H9 (cell line): ENCODE measurements around the gene AP4B1. TPM values are rescaled to one million over a fixed set of nuclear protein-coding genes. Genes with fewer than 3 reads are reported as not detected.

Source experiments
- DNase-seq: peaks from one replicate; pipeline ENCODE4 v3.0.0-alpha.2; 2017
- H2AFZ ChIP-seq: one replicate; pipeline ENCODE4 v1.6.1; 2013; ENCODE audit warnings: mild to moderate bottlenecking, low read length, control low read depth, moderate library complexity
- H2AK5ac ChIP-seq: 2 replicates; pipeline ENCODE4 v1.6.1; 2013; ENCODE audit warnings: low read length, control low read depth, mixed read lengths; ENCODE audit not compliant: insufficient read length
- H2BK120ac ChIP-seq: one replicate; pipeline ENCODE4 v1.6.1; 2013; ENCODE audit warnings: low read depth, mild to moderate bottlenecking, low read length, control low read depth, inconsistent platforms; ENCODE audit not compliant: poor library complexity, severe bottlenecking
- H2BK12ac ChIP-seq: 2 replicates; pipeline ENCODE4 v1.6.1; 2013; ENCODE audit warnings: low read length, control low read depth, mixed read lengths, low read depth; ENCODE audit not compliant: insufficient read length
- H2BK15ac ChIP-seq: 2 replicates; pipeline ENCODE4 v1.6.1; 2013; ENCODE audit warnings: low read depth, low read length, control low read depth
- H2BK20ac ChIP-seq: one replicate; pipeline ENCODE4 v1.6.1; 2013; ENCODE audit warnings: low read depth, mild to moderate bottlenecking, low read length, control low read depth, inconsistent platforms; ENCODE audit not compliant: poor library complexity, severe bottlenecking
- H2BK5ac ChIP-seq: 2 replicates; pipeline ENCODE4 v1.6.1; 2013; ENCODE audit warnings: low read length, control low read depth, mixed read lengths; ENCODE audit not compliant: insufficient read length
- H3K14ac ChIP-seq: 2 replicates; pipeline ENCODE4 v1.6.1; 2013; ENCODE audit warnings: low read length, control low read depth; ENCODE audit not compliant: insufficient read depth
- H3K18ac ChIP-seq: 2 replicates; pipeline ENCODE4 v1.6.1; 2013; ENCODE audit warnings: low read depth, mild to moderate bottlenecking, mixed read lengths, low read length, control low read depth; ENCODE audit not compliant: insufficient read length
- H3K23ac ChIP-seq: 2 replicates; pipeline ENCODE4 v1.6.1; 2013; ENCODE audit warnings: low read length, control low read depth, mixed read lengths, low read depth; ENCODE audit not compliant: insufficient read length
- H3K23me2 ChIP-seq: 2 replicates; pipeline ENCODE4 v1.6.1; 2013; ENCODE audit warnings: low read depth, mild to moderate bottlenecking, mixed read lengths, low read length, control low read depth; ENCODE audit not compliant: insufficient read length, poor library complexity, severe bottlenecking
- H3K27ac ChIP-seq: 2 replicates; pipeline ENCODE4 v1.5.1; 2013; ENCODE audit warnings: low read length, control low read depth, mixed read lengths, low read depth; ENCODE audit not compliant: insufficient read length
- H3K27me3 ChIP-seq: 2 replicates; pipeline ENCODE4 v1.6.1; 2013; ENCODE audit warnings: low read length, control low read depth, inconsistent platforms; ENCODE audit not compliant: insufficient read depth
- H3K4ac ChIP-seq: 2 replicates; pipeline ENCODE4 v1.6.1; 2013; ENCODE audit warnings: low read depth, mild to moderate bottlenecking, control low read depth, inconsistent platforms, low read length, moderate library complexity
- H3K4me1 ChIP-seq: 2 replicates; pipeline ENCODE4 v1.6.1; 2013; ENCODE audit warnings: low read length, control low read depth, inconsistent platforms; ENCODE audit not compliant: insufficient read depth
- H3K4me2 ChIP-seq: 2 replicates; pipeline ENCODE4 v1.6.1; 2013; ENCODE audit warnings: low read length, control low read depth, mixed read lengths; ENCODE audit not compliant: insufficient read length, insufficient read depth
- H3K56ac ChIP-seq: 2 replicates; pipeline ENCODE4 v1.6.1; 2013; ENCODE audit warnings: low read depth, mild to moderate bottlenecking, mixed read lengths, low read length, control low read depth; ENCODE audit not compliant: insufficient read length
- H3K79me1 ChIP-seq: 2 replicates; pipeline ENCODE4 v1.6.1; 2013; ENCODE audit warnings: low read depth, mild to moderate bottlenecking, moderate library complexity, low read length, control low read depth, inconsistent platforms; ENCODE audit not compliant: insufficient read depth, poor library complexity, severe bottlenecking
- H3K79me2 ChIP-seq: 2 replicates; pipeline ENCODE4 v1.6.1; 2013; ENCODE audit warnings: low read length, control low read depth, inconsistent platforms; ENCODE audit not compliant: insufficient read depth
- H3K9ac ChIP-seq: 2 replicates; pipeline ENCODE4 v1.6.1; 2013; ENCODE audit warnings: low read length, control low read depth, mixed read lengths; ENCODE audit not compliant: insufficient read length; ENCODE audit errors: extremely low read depth
- H3K9me3 ChIP-seq: one replicate; pipeline ENCODE4 v1.6.1; 2013; ENCODE audit warnings: low read depth, low read length, inconsistent platforms; ENCODE audit not compliant: control insufficient read depth
- H3T11ph ChIP-seq: one replicate; pipeline ENCODE4 v1.6.1; 2013; ENCODE audit warnings: mild to moderate bottlenecking, low read length, control low read depth, inconsistent platforms
- H4K20me1 ChIP-seq: one replicate; pipeline ENCODE4 v1.6.1; 2013; ENCODE audit not compliant: control insufficient read depth, insufficient read length, insufficient read depth
- H4K5ac ChIP-seq: 2 replicates; pipeline ENCODE4 v1.6.1; 2013; ENCODE audit warnings: low read depth, mild to moderate bottlenecking, mixed read lengths, low read length, control low read depth; ENCODE audit not compliant: insufficient read length
- H4K8ac ChIP-seq: replicated peaks from 2 replicates; pipeline ENCODE4 v1.6.1; 2013; ENCODE audit warnings: low read length, control low read depth, mixed read lengths, low read depth; ENCODE audit not compliant: insufficient read length
- H4K91ac ChIP-seq: 2 replicates; pipeline ENCODE4 v1.6.1; 2013; ENCODE audit warnings: low read depth, mild to moderate bottlenecking, moderate library complexity, mixed read lengths, low read length, control low read depth; ENCODE audit not compliant: insufficient read length
- H3K27ac Mint-ChIP-seq, 3 experiments: 2 replicates in 2 of 3; 3 replicates in 1 of 3; pipeline ENCODE4 v1.8.0; 2020 to 2021; ENCODE audit warnings: mixed read lengths in 3 of 3, mild to moderate bottlenecking in 1 of 3, moderate library complexity in 1 of 3
- H3K27me3 Mint-ChIP-seq: 2 replicates; pipeline ENCODE4 v1.8.0; 2021; ENCODE audit warnings: low read depth, mild to moderate bottlenecking, moderate library complexity, mixed read lengths
- H3K36me3 Mint-ChIP-seq, 3 experiments: 2 replicates in 2 of 3; 3 replicates in 1 of 3; pipeline ENCODE4 v1.8.0; 2020 to 2021; ENCODE audit warnings: low read depth in 3 of 3, mixed read lengths in 3 of 3; ENCODE audit not compliant: insufficient read depth in 1 of 3
- H3K4me1 Mint-ChIP-seq, 2 experiments: 2 replicates each; pipeline ENCODE4 v1.8.0; 2020; ENCODE audit warnings: mixed read lengths in 2 of 2
- H3K4me3 Mint-ChIP-seq, 2 experiments: 2 replicates in 1 of 2; 3 replicates in 1 of 2; pipeline ENCODE4 v1.8.0; 2020 to 2021; ENCODE audit warnings: mild to moderate bottlenecking in 2 of 2, mixed read lengths in 2 of 2, moderate library complexity in 1 of 2
- H3K9me3 Mint-ChIP-seq, 2 experiments: 2 replicates in 1 of 2; 3 replicates in 1 of 2; pipeline ENCODE4 v1.8.0; 2020; ENCODE audit warnings: mild to moderate bottlenecking in 2 of 2, mixed read lengths in 2 of 2, moderate library complexity in 1 of 2
- WGBS: extraction: QIAGEN DNeasy Blood & Tissue Kit; methylation state at CpG from one replicate; pipeline ENCODE4 v1.1.7; 2013; ENCODE audit warnings: missing lambda C conversion rate, low lambda C conversion rate, mixed read lengths; ENCODE audit not compliant: insufficient read length; ENCODE audit errors: extremely low coverage; 5-methylcytosine and 5-hydroxymethylcytosine counted together
- total RNA-seq: library from RNA; stranded (reverse); gene quantifications from 2 replicates; pipeline ENCODE4 v1.2.1, GENCODE V29; 2021
- TF ChIP-seq, protein P1 (sequence below): fragments of 200-600 bp; sonication (generic); conservative IDR thresholded peaks from 3 replicates; pipeline ENCODE4 v1.8.0; 2021; ENCODE audit warnings: antibody characterized with exemption, mild to moderate bottlenecking

The AP4B1 gene
- total RNA-seq, 1 experiment from 2014 or later, result 19.3 TPM

DNA sequence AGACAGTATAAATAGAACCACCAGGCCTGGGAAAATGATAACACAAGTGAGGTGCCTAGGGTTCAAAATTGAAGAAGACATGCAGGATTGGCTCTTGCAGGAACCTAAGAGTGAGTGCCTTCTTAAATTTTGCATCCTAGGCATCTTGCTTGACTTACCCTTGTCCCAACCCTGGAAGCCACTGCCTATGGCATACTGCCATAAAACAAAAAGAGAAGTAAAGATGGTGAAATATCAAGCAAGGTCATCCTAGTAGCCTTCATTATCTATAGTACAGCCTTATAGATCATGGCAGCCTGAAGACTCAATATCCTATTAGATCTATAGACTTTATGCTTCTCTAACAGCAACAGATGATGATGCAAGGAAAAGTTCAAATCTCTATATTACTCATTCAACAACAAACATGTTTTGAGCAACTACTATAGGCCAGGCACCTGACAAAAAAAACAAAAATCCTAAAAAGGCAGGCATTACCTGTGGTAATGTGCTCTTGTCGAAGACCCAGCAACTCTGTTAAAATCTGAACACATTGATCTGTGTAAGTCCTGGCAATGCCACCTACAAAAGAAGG is 6.3 kb downstream of the AP4B1 start:
- H3K4me1 ChIP-seq, result no peaks in the 10 kb centered on the region
- H3K79me1 ChIP-seq, result no peaks in the 10 kb centered on the region
- no peak overlapping the region for H2AFZ ChIP-seq
- no peaks in the 10 kb centered on the region for H3K79me2 ChIP-seq
- H3T11ph ChIP-seq, result no peak overlapping the region
- H4K20me1 ChIP-seq, result no peaks in the 10 kb centered on the region
- H3K23me2 ChIP-seq, result no peaks in the 10 kb centered on the region
- TF ChIP-seq, protein P1, sequence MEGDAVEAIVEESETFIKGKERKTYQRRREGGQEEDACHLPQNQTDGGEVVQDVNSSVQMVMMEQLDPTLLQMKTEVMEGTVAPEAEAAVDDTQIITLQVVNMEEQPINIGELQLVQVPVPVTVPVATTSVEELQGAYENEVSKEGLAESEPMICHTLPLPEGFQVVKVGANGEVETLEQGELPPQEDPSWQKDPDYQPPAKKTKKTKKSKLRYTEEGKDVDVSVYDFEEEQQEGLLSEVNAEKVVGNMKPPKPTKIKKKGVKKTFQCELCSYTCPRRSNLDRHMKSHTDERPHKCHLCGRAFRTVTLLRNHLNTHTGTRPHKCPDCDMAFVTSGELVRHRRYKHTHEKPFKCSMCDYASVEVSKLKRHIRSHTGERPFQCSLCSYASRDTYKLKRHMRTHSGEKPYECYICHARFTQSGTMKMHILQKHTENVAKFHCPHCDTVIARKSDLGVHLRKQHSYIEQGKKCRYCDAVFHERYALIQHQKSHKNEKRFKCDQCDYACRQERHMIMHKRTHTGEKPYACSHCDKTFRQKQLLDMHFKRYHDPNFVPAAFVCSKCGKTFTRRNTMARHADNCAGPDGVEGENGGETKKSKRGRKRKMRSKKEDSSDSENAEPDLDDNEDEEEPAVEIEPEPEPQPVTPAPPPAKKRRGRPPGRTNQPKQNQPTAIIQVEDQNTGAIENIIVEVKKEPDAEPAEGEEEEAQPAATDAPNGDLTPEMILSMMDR, result no peak
- no peak overlapping the region for H3K4me2 ChIP-seq
- no peak overlapping the region for H4K5ac ChIP-seq
- no peaks in the 10 kb centered on the region for H3K27me3 Mint-ChIP-seq
- H3K4me1 Mint-ChIP-seq, result peaks cover 0 to 1% of the 10 kb centered on the region in 2 experiments; a peak in 1 of 4 replicates
- no peak overlapping the region for H2AK5ac ChIP-seq
- no peak overlapping the region for H3K56ac ChIP-seq
- no peaks in the 10 kb centered on the region for H3K9me3 Mint-ChIP-seq
- H3K27ac Mint-ChIP-seq, result no peak overlapping the region
- no peak overlapping the region for H3K23ac ChIP-seq
- no peaks in the 10 kb centered on the region for H3K9me3 ChIP-seq
- no peak overlapping the region for H2BK20ac ChIP-seq
- no peak for DNase-seq
- H3K27me3 ChIP-seq, result no peaks in the 10 kb centered on the region
- no peak overlapping the region for H3K9ac ChIP-seq
- H4K8ac ChIP-seq, result no peak overlapping the region
- H3K4me3 Mint-ChIP-seq, result no peak overlapping the region
- no peak overlapping the region for H3K4ac ChIP-seq
- no peak overlapping the region for H2BK120ac ChIP-seq
- no peak overlapping the region for H3K27ac ChIP-seq
- no peak overlapping the region for H3K18ac ChIP-seq
- no peak overlapping the region for H4K91ac ChIP-seq
- no peak overlapping the region for H2BK12ac ChIP-seq
- WGBS, result no CpG with 5 or more reads among the region's 1 CpG
- H3K36me3 Mint-ChIP-seq, result peaks cover 2 to 31% (median 21%) of the 10 kb centered on the region in 3 experiments; a peak in 4 of 7 replicates
- H2BK5ac ChIP-seq, result no peak overlapping the region
- no peak overlapping the region for H2BK15ac ChIP-seq
- no peak overlapping the region for H3K14ac ChIP-seq
